HepG2 (cell line): ENCODE results near the gene TMEM39A. TPM values are rescaled to one million over a fixed set of nuclear protein-coding genes. Genes with fewer than 3 reads are reported as not detected.

Experiments
- ATAC-seq: fragments of 200-7000 bp; cut with Tn5 transposase; 3 replicates; pipeline ENCODE4 v1.9.1; 2020; ENCODE audit warnings: mild to moderate bottlenecking, moderate library complexity
- BruUV-seq: library from RNA; stranded (reverse); fragments of 400-500 nt; replicated peaks from 2 replicates; lab custom pipeline; 2021; lab: Mats Ljungman, UMichigan
- CTCF ChIA-PET: fragments of 300-600 bp; formaldehyde crosslinking; extraction: SDS; loops from one replicate; lab custom pipeline; 2021; ENCODE audit warnings: low total read pairs, inconsistent platforms, low intra/inter-chr PET ratio; lab: Yijun Ruan, JAX
- POLR2A ChIA-PET: fragments of 350-600 bp; sonication (Branson Sonifier 250); formaldehyde crosslinking; loops from one replicate; lab custom pipeline; 2020; ENCODE audit warnings: antibody characterized with exemption, inconsistent platforms; lab: Yijun Ruan, JAX
- DNase-seq: peaks from one replicate; pipeline ENCODE4 v3.0.0-alpha.2; 2015; ENCODE audit warnings: low spot score
- FAIRE-seq: peaks from 3 replicates; lab custom pipeline; 2011; peaks lifted over from hg19 to GRCh38; lab: Jason Lieb, UNC
- H2AFZ ChIP-seq: one replicate; pipeline ENCODE4 v1.6.1; 2011; ENCODE audit warnings: low read length, inconsistent platforms
- H3K27ac ChIP-seq: fragments of 300-600 bp; 3 replicates; pipeline ENCODE4 v1.8.0; 2011; ENCODE audit warnings: mixed run types, mild to moderate bottlenecking, mixed read lengths, low read length, inconsistent platforms; ENCODE audit not compliant: insufficient read depth; ENCODE audit errors: extremely low read length
- H3K27me3 ChIP-seq, 2 experiments: fragments of 200-600 bp in 1 of 2; 2 replicates in 1 of 2; 3 replicates in 1 of 2; pipeline versions ENCODE4 v1.6.0 to v1.8.0; 2011; ENCODE audit warnings: low read length in 2 of 2, mild to moderate bottlenecking in 2 of 2, moderate library complexity in 2 of 2, inconsistent platforms in 1 of 2; ENCODE audit not compliant: insufficient read depth in 2 of 2, control insufficient read depth in 1 of 2
- H3K36me3 ChIP-seq, 2 experiments: fragments of 200-600 bp in 1 of 2; replicated peaks in 1 of 2; 2 replicates in 1 of 2; 3 replicates in 1 of 2; pipeline versions ENCODE4 v1.5.1 to v1.8.0; 2011; ENCODE audit warnings: low read length in 2 of 2, inconsistent platforms in 1 of 2; ENCODE audit not compliant: insufficient read depth in 2 of 2, control insufficient read depth in 1 of 2
- H3K4me1 ChIP-seq: 2 replicates; pipeline ENCODE4 v1.5.1; 2012; ENCODE audit warnings: low read length, inconsistent platforms; ENCODE audit not compliant: insufficient read depth
- H3K4me2 ChIP-seq: 2 replicates; pipeline ENCODE4 v1.6.0; 2011; ENCODE audit warnings: low read depth, low read length, inconsistent platforms
- H3K4me3 ChIP-seq, 3 experiments: fragments of 200-600 bp in 1 of 3; sonication (generic), shearing (Covaris generic) in 1 of 3; replicated peaks in 1 of 3; 2 replicates each; pipeline ENCODE4 v1.5.1; 2011 to 2016; ENCODE audit warnings: low read length in 3 of 3, inconsistent platforms in 2 of 3, low read depth in 2 of 3, mild to moderate bottlenecking in 2 of 3, control low read depth in 1 of 3, mixed read lengths in 1 of 3; ENCODE audit not compliant: insufficient read depth in 1 of 3
- H3K79me2 ChIP-seq: one replicate; pipeline ENCODE4 v1.6.1; 2011; ENCODE audit warnings: low read length, inconsistent platforms; ENCODE audit not compliant: insufficient read depth
- H3K9ac ChIP-seq: 2 replicates; pipeline ENCODE4 v1.6.0; 2011; ENCODE audit warnings: mild to moderate bottlenecking, low read depth, low read length, inconsistent platforms; ENCODE audit not compliant: insufficient read depth
- H3K9me3 ChIP-seq: 2 replicates; pipeline ENCODE4 v1.5.1; 2012; ENCODE audit warnings: mild to moderate bottlenecking, low read length
- H4K20me1 ChIP-seq: 2 replicates; pipeline ENCODE4 v1.6.0; 2011; ENCODE audit warnings: inconsistent platforms, mild to moderate bottlenecking, low read length, moderate library complexity; ENCODE audit not compliant: insufficient read depth
- BHLHE40 ChIP-seq: IDR thresholded peaks from 2 replicates; pipeline ENCODE4 v1.6.1; 2011; ENCODE audit warnings: low read length, improper control_type of control experiment
- BRD4 ChIP-seq: sonication (generic); formaldehyde crosslinking; IDR thresholded peaks from 2 replicates; pipeline ENCODE4 v1.4.0; 2020; ENCODE audit warnings: missing genetic modification reagents
- KDM2A ChIP-seq: sonication (generic); formaldehyde crosslinking; IDR thresholded peaks from 2 replicates; pipeline ENCODE4 v1.4.0; 2020; ENCODE audit warnings: low read depth, missing genetic modification reagents, borderline replicate concordance
- RXRB ChIP-seq: IDR thresholded peaks from 2 replicates; pipeline ENCODE4 v1.6.1; 2016; ENCODE audit warnings: borderline replicate concordance, missing genetic modification reagents, missing compliant biosample characterization
- THAP9 ChIP-seq: sonication (generic); formaldehyde crosslinking; IDR thresholded peaks from 2 replicates; pipeline ENCODE4; 2020; ENCODE audit warnings: missing genetic modification reagents, mild to moderate bottlenecking, borderline replicate concordance
- USF2 ChIP-seq, 2 experiments: sonication (generic) in 1 of 2; formaldehyde crosslinking in 1 of 2; IDR thresholded peaks; 2 replicates each; pipeline versions ENCODE4 v1.5.1 to v1.6.1; 2011 to 2020; ENCODE audit warnings: borderline replicate concordance in 1 of 2, low read depth in 1 of 2, low read length in 1 of 2, mild to moderate bottlenecking in 1 of 2, missing genetic modification reagents in 1 of 2, moderate library complexity in 1 of 2
- ZEB1 ChIP-seq: IDR thresholded peaks from 2 replicates; pipeline ENCODE4 v1.6.1; 2012; ENCODE audit warnings: mild to moderate bottlenecking, low read depth, inconsistent platforms; ENCODE audit not compliant: insufficient replicate concordance
- ZNF547 ChIP-seq: sonication (generic); formaldehyde crosslinking; IDR thresholded peaks from 2 replicates; pipeline ENCODE4 v1.5.1; 2020; ENCODE audit warnings: mild to moderate bottlenecking, missing genetic modification reagents
- WGBS: methylation state at CpG from one replicate; pipeline ENCODE4 v1.1.6; 2017; ENCODE audit warnings: low lambda C conversion rate; 5-methylcytosine and 5-hydroxymethylcytosine counted together
- in situ Hi-C: cut with HindIII; loops from 2 replicates; pipeline ENCODE4 v1.10.0; 2017; ENCODE audit warnings: low pct_unique_long_range_greater_than_20kb; ENCODE audit not compliant: extremely low pct_ligation_motif_present
- intact Hi-C: fragments of 100-400 bp; cut with micrococcal nuclease; formaldehyde crosslinking; loops from one replicate; pipeline ENCODE4 v1.10.0; 2022; ENCODE audit not compliant: unreplicated experiment
- polyA plus RNA-seq, 8 experiments: library from polyadenylated mRNA; depleted of rRNA in 3 of 8; stranded (reverse) in 7 of 8; unstranded in 1 of 8; fragments of >200 nt; fragmentation: Illumina TruSeq in 4 of 8; extraction: Trizol in 4 of 8; gene quantifications; 2 replicates each; pipeline versions ENCODE4 v1.2.1 to v1.2.3, GENCODE V29; 2011 to 2016; ENCODE audit warnings: low read depth in 4 of 8, missing spikeins in 1 of 8, mixed read lengths in 1 of 8; ENCODE audit not compliant: insufficient read depth in 1 of 8
- total RNA-seq, 5 experiments: library from RNA; depleted of rRNA; stranded (reverse); fragments of >200 nt; fragmentation: Illumina TruSeq; extraction: Trizol; gene quantifications; 2 replicates each; pipeline ENCODE4 v1.2.3, GENCODE V29; 2016; ENCODE audit warnings: low read depth in 1 of 5
- TF ChIP-seq, protein P1 (sequence below): fragments of 450-650 bp; IDR thresholded peaks from 2 replicates; pipeline ENCODE4 v1.6.1; 2016
- TF ChIP-seq, protein P2 (sequence below): IDR thresholded peaks from 2 replicates; pipeline ENCODE4 v1.6.1; 2016; ENCODE audit warnings: missing compliant biosample characterization, missing genetic modification reagents, borderline replicate concordance
- TF ChIP-seq, protein P3 (sequence below): sonication (generic); formaldehyde crosslinking; conservative IDR thresholded peaks from 2 replicates; pipeline ENCODE4 v1.4.0; 2020; ENCODE audit warnings: missing genetic modification reagents

TMEM39A gene
- total and polyA plus RNA-seq, 2 of the 13 experiments (the other 11 are each of a cell fraction or from before 2014, with no cell fraction given), result 55.8 to 64.9 TPM

DNA sequence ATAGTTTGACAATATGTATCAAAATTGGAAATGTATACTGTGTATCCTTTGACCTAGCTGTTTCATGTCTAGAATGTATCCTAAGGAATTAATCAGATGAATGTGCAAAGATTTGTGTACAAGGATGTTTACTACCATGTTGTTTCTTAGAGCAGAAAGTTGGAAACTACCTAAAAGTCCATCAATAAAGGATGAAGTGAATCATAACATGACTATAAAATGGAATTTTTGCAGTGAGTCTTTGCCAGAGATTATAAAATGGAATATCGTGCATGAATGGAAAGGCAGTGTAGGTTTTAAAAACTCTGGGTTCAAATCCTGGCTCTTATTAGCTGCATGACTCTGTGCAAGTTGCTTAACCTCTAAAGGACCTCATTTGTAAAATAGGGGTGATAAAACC lies 19.7 kb upstream of the TMEM39A start (continued):
- TF ChIP-seq, protein P1, sequence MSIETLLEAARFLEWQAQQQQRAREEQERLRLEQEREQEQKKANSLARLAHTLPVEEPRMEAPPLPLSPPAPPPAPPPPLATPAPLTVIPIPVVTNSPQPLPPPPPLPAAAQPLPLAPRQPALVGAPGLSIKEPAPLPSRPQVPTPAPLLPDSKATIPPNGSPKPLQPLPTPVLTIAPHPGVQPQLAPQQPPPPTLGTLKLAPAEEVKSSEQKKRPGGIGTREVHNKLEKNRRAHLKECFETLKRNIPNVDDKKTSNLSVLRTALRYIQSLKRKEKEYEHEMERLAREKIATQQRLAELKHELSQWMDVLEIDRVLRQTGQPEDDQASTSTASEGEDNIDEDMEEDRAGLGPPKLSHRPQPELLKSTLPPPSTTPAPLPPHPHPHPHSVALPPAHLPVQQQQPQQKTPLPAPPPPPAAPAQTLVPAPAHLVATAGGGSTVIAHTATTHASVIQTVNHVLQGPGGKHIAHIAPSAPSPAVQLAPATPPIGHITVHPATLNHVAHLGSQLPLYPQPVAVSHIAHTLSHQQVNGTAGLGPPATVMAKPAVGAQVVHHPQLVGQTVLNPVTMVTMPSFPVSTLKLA, result no peak
- TF ChIP-seq RXRB (CRISPR knock-in tag) (no peak), ZEB1 (no peak)
- TF ChIP-seq, protein P2, sequence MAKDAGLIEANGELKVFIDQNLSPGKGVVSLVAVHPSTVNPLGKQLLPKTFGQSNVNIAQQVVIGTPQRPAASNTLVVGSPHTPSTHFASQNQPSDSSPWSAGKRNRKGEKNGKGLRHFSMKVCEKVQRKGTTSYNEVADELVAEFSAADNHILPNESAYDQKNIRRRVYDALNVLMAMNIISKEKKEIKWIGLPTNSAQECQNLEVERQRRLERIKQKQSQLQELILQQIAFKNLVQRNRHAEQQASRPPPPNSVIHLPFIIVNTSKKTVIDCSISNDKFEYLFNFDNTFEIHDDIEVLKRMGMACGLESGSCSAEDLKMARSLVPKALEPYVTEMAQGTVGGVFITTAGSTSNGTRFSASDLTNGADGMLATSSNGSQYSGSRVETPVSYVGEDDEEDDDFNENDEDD, result no peak

- POLR2A ChIA-PET, result no interaction called here
Measured at GRCh38 chr3:119481079-119481478, 17.7 kb upstream of the TMEM39A start.

More at GRCh38 chr3:119481079-119481478, 17.7 kb upstream of the TMEM39A start:
- no TSS peak for BruUV-seq
- no peak for ATAC-seq
- no peaks in the 10 kb centered on the region for H3K79me2 ChIP-seq
- H3K4me2 ChIP-seq, result no peak overlapping the region
- FAIRE-seq, result no peak
- H3K36me3 ChIP-seq, result peaks cover 12 to 48% of the 10 kb centered on the region in 2 experiments; a peak in 4 of 5 replicates
- TF ChIP-seq ZNF547 (CRISPR knock-in tag) (no peak), BHLHE40 (no peak), THAP9 (CRISPR knock-in tag) (no peak), BRD4 (CRISPR knock-in tag) (no peak), KDM2A (CRISPR knock-in tag) (no peak), USF2 (IDR thresholded peaks at IDR 0.05; ENCODE audit: low read depth, low read length) (no peak), USF2 (CRISPR knock-in tag; IDR thresholded peaks at IDR 0.05; ENCODE audit: borderline replicate concordance) (no peak)
- TF ChIP-seq, protein P3, sequence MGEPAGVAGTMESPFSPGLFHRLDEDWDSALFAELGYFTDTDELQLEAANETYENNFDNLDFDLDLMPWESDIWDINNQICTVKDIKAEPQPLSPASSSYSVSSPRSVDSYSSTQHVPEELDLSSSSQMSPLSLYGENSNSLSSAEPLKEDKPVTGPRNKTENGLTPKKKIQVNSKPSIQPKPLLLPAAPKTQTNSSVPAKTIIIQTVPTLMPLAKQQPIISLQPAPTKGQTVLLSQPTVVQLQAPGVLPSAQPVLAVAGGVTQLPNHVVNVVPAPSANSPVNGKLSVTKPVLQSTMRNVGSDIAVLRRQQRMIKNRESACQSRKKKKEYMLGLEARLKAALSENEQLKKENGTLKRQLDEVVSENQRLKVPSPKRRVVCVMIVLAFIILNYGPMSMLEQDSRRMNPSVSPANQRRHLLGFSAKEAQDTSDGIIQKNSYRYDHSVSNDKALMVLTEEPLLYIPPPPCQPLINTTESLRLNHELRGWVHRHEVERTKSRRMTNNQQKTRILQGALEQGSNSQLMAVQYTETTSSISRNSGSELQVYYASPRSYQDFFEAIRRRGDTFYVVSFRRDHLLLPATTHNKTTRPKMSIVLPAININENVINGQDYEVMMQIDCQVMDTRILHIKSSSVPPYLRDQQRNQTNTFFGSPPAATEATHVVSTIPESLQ (CRISPR knock-in tag), result no peak
- H3K9me3 ChIP-seq, result no peaks in the 10 kb centered on the region
- H3K4me1 ChIP-seq, result no peaks in the 10 kb centered on the region
- in situ Hi-C loops (no loop called here), intact Hi-C loops (no loop called here)
- DNase-seq, result no peak
- H3K4me3 ChIP-seq, result no peak overlapping the region
- no peak overlapping the region for H3K27ac ChIP-seq
- no peaks in the 10 kb centered on the region for H4K20me1 ChIP-seq
- H3K9ac ChIP-seq, result no peak overlapping the region
- no peak overlapping the region for H2AFZ ChIP-seq
- 98% methylated on average over 2 of the region's 2 CpGs for WGBS
- H3K27me3 ChIP-seq, result no peaks in the 10 kb centered on the region
- CTCF ChIA-PET, result no interaction called here
